Measurements from ENCODE around the gene TMEM175. TPM values are rescaled to one million over a fixed set of nuclear protein-coding genes. Genes with fewer than 3 reads are reported as not detected.
"Not testable (repeated sequence)": the region's sequence is repeated elsewhere in the genome, so short reads cannot be mapped to it uniquely, and the experiment has no call there.

TMEM175 gene
- total RNA-seq, 2 donors from 2014 or later: 26.5 to 39.5 TPM

- DNase-seq (ENCODE audit: low spot score): no peak
- TF ChIP-seq, protein P1, sequence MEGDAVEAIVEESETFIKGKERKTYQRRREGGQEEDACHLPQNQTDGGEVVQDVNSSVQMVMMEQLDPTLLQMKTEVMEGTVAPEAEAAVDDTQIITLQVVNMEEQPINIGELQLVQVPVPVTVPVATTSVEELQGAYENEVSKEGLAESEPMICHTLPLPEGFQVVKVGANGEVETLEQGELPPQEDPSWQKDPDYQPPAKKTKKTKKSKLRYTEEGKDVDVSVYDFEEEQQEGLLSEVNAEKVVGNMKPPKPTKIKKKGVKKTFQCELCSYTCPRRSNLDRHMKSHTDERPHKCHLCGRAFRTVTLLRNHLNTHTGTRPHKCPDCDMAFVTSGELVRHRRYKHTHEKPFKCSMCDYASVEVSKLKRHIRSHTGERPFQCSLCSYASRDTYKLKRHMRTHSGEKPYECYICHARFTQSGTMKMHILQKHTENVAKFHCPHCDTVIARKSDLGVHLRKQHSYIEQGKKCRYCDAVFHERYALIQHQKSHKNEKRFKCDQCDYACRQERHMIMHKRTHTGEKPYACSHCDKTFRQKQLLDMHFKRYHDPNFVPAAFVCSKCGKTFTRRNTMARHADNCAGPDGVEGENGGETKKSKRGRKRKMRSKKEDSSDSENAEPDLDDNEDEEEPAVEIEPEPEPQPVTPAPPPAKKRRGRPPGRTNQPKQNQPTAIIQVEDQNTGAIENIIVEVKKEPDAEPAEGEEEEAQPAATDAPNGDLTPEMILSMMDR (IDR thresholded peaks at IDR 0.05): no peak
- ATAC-seq (ENCODE audit: insufficient number of reproducible peaks, low FRiP score, low read depth): no peak
- Histone ChIP-seq H3K27me3 (replicated peaks; ENCODE audit: insufficient read depth) (no peaks in the 10 kb centered on the region), H3K9me3 (no peaks in the 10 kb centered on the region), H3K4me1 (ENCODE audit: control insufficient read depth in 1 of 2, low read depth in 2 of 2) (peaks cover 0 to 6% of the 10 kb centered on the region in 2 donors), H3K27ac (no peak overlapping the region), H3K4me3 (peak overlapping the region; percentile 12), H3K36me3 (peaks cover 19% of the 10 kb centered on the region)
Measured at GRCh38 chr4:915595-915994, 16.7 kb upstream of the TMEM175 start.

- ATAC-seq (ENCODE audit: insufficient number of reproducible peaks, low FRiP score, low read depth) (no peak), DNase-seq (ENCODE audit: low spot score) (no peak)
- TF ChIP-seq, protein P1 (IDR thresholded peaks at IDR 0.05): no peak
- Histone ChIP-seq H3K9me3 (no peaks in the 10 kb centered on the region), H3K4me3 (no peak overlapping the region), H3K4me1 (ENCODE audit: control insufficient read depth in 1 of 2, low read depth in 2 of 2) (peaks cover 0 to 6% of the 10 kb centered on the region in 2 donors), H3K27me3 (replicated peaks; ENCODE audit: insufficient read depth) (no peaks in the 10 kb centered on the region), H3K36me3 (peaks cover 4% of the 10 kb centered on the region), H3K27ac (no peak overlapping the region)
Measured at GRCh38 chr4:917466-917865, 14.8 kb upstream of the TMEM175 start.

GRCh38 chr4:917992-918391, 14.3 kb upstream of the TMEM175 start:
- TF ChIP-seq, protein P1 (IDR thresholded peaks at IDR 0.05): no peak
- no peaks in the 10 kb centered on the region for H3K9me3 ChIP-seq
- no peak for ATAC-seq (ENCODE audit: insufficient number of reproducible peaks, low FRiP score, low read depth)

GRCh38 chr4:918591-918990, 13.7 kb upstream of the TMEM175 start:
- not testable (repeated sequence) for H3K36me3 ChIP-seq; DNase-seq (ENCODE audit: low spot score); H3K27me3 ChIP-seq (replicated peaks; ENCODE audit: insufficient read depth); H3K4me3 ChIP-seq; H3K9me3 ChIP-seq; H3K27ac ChIP-seq; ATAC-seq (ENCODE audit: insufficient number of reproducible peaks, low FRiP score, low read depth); H3K4me1 ChIP-seq (ENCODE audit: control insufficient read depth in 1 of 2, low read depth in 2 of 2)

More at GRCh38 chr4:917992-918391, 14.3 kb upstream of the TMEM175 start:
- H3K27me3 ChIP-seq (replicated peaks; ENCODE audit: insufficient read depth): no peaks in the 10 kb centered on the region
- H3K4me1 ChIP-seq (ENCODE audit: control insufficient read depth in 1 of 2, low read depth in 2 of 2): peaks cover 0 to 6% of the 10 kb centered on the region in 2 donors
- no peak overlapping the region for H3K27ac ChIP-seq
- H3K36me3 ChIP-seq: no peaks in the 10 kb centered on the region
- no peak overlapping the region for H3K4me3 ChIP-seq
- no peak for DNase-seq (ENCODE audit: low spot score)

DNA sequence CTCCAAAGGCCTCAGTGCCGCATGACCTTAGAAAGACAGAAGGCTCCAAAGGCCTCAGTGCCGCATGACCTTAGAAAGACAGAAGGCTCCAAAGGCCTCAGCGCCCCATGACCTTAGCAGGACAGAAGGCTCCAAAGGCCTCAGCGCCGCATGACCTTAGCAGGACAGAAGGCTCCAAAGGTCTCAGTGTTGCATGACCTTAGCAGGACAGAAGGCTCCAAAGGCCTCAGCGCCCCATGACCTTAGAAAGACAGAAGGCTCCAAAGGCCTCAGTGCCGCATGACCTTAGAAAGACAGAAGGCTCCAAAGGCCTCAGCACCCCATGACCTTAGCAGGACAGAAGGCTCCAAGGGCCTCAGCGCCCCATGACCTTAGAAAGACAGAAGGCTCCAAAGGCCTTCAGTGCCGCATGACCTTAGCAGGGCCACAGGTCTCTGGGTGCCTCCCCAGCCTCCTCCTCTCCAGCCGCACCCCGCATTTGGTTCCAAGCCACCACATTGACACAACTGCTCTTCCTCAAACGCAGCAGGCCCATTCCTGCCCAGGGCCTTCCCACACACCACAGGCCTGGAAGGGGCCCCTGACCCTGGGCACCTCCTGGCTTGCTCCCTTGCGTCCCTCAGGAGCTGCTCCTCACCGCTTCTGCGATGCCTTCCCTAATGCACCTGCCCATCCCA, 13.1 kb upstream of the TMEM175 start:
- H3K27ac ChIP-seq; ATAC-seq (ENCODE audit: insufficient number of reproducible peaks, low FRiP score, low read depth); H3K27me3 ChIP-seq (replicated peaks; ENCODE audit: insufficient read depth): not testable (repeated sequence)

GRCh38 chr4:921830-922331, 10.4 kb upstream of the TMEM175 start:
- H3K4me1 ChIP-seq (ENCODE audit: control insufficient read depth in 1 of 2, low read depth in 2 of 2): peaks cover 9 to 16% of the 10 kb centered on the region in 2 donors
- ATAC-seq (ENCODE audit: insufficient number of reproducible peaks, low FRiP score, low read depth): no peak
- H3K9me3 ChIP-seq: no peaks in the 10 kb centered on the region
- no peaks in the 10 kb centered on the region for H3K27me3 ChIP-seq (replicated peaks; ENCODE audit: insufficient read depth)
- no peak overlapping the region for H3K27ac ChIP-seq
- TF ChIP-seq, protein P1 (IDR thresholded peaks at IDR 0.05): no peak
- no peak for DNase-seq (ENCODE audit: low spot score)
- H3K4me3 ChIP-seq: no peak overlapping the region
- no peaks in the 10 kb centered on the region for H3K36me3 ChIP-seq

More for the DNA sequence above, 13.1 kb upstream of the TMEM175 start:
- not testable (repeated sequence) for H3K36me3 ChIP-seq; H3K4me1 ChIP-seq (ENCODE audit: control insufficient read depth in 1 of 2, low read depth in 2 of 2); H3K9me3 ChIP-seq; DNase-seq (ENCODE audit: low spot score); H3K4me3 ChIP-seq

All from thoracic aorta (tissue), 2 donors.